PC-9 (cell line): ENCODE results near the gene GTF2F2. TPM values are rescaled to one million over a fixed set of nuclear protein-coding genes. Genes with fewer than 3 reads are reported as not detected.

ENCODE experiments used
- BruUV-seq: library from RNA; stranded (reverse); fragments of 400-500 nt; replicated peaks from 2 replicates; lab custom pipeline; 2021; lab: Mats Ljungman, UMichigan
- CTCF ChIA-PET: fragments of 300-600 bp; sonication (Branson Sonifier 250); formaldehyde crosslinking; loops from one replicate; lab custom pipeline; 2022; ENCODE audit warnings: antibody characterized with exemption; lab: Charles Lee
- POLR2A ChIA-PET: fragments of 300-600 bp; sonication (Branson Sonifier 250); formaldehyde crosslinking; loops from one replicate; lab custom pipeline; 2022; ENCODE audit warnings: antibody characterized with exemption; ENCODE audit not compliant: unreplicated experiment; lab: Charles Lee
- DNase-seq, 2 experiments: peaks; one replicate each; pipeline versions ENCODE4 v3.0.0 to v3.0.0-alpha.2; 2015 to 2022; ENCODE audit warnings: mixed read lengths in 1 of 2
- H2AFZ ChIP-seq: fragments of 200-600 bp; sonication (generic); 2 replicates; pipeline ENCODE4 v1.8.1; 2017; ENCODE audit warnings: antibody characterized with exemption
- H3F3A ChIP-seq: fragments of 200-600 bp; sonication (generic); 2 replicates; pipeline ENCODE4 v1.8.1; 2017; ENCODE audit warnings: antibody characterized with exemption, mild to moderate bottlenecking, low read depth; ENCODE audit not compliant: insufficient read depth
- H3K27ac ChIP-seq: fragments of 200-600 bp; sonication (generic); 2 replicates; pipeline ENCODE4 v1.6.1; 2016; ENCODE audit warnings: mixed run types
- H3K27me3 ChIP-seq: fragments of 200-600 bp; sonication (generic); 2 replicates; pipeline ENCODE4 v1.6.1; 2016; ENCODE audit warnings: low read depth, mixed run types; ENCODE audit not compliant: insufficient read depth
- H3K36me3 ChIP-seq: fragments of 200-600 bp; sonication (generic); 2 replicates; pipeline ENCODE4 v1.6.1; 2016; ENCODE audit warnings: low read depth, mixed run types
- H3K4me1 ChIP-seq: fragments of 200-600 bp; sonication (generic); replicated peaks from 2 replicates; pipeline ENCODE4 v1.6.1; 2016; ENCODE audit warnings: mixed run types; ENCODE audit not compliant: insufficient read depth
- H3K4me2 ChIP-seq: fragments of 200-600 bp; sonication (generic); 2 replicates; pipeline ENCODE4 v1.6.1; 2017; ENCODE audit warnings: mixed run types
- H3K4me3 ChIP-seq: fragments of 200-600 bp; sonication (generic); 2 replicates; pipeline ENCODE4 v1.6.1; 2016; ENCODE audit warnings: mixed run types
- H3K79me2 ChIP-seq: fragments of 200-600 bp; sonication (generic); 2 replicates; pipeline ENCODE4 v1.6.1; 2017; ENCODE audit warnings: low read depth, mixed run types
- H3K9me2 ChIP-seq: fragments of 200-600 bp; sonication (generic); 2 replicates; pipeline ENCODE4 v1.8.1; 2017; ENCODE audit warnings: mild to moderate bottlenecking; ENCODE audit not compliant: insufficient read depth
- H3K9me3 ChIP-seq: fragments of 200-600 bp; sonication (generic); 2 replicates; pipeline ENCODE4 v1.8.1; 2016; ENCODE audit warnings: low read depth; ENCODE audit not compliant: insufficient read depth
- H4K20me1 ChIP-seq: fragments of 200-600 bp; sonication (generic); 2 replicates; pipeline ENCODE4 v1.8.1; 2017; ENCODE audit not compliant: insufficient read depth
- CTCF ChIP-seq: fragments of 200-600 bp; sonication (generic); conservative IDR thresholded peaks from 2 replicates; pipeline ENCODE4 v1.6.1; 2017; ENCODE audit warnings: mixed run types, antibody characterized with exemption, mild to moderate bottlenecking, moderate library complexity
- EZH2 ChIP-seq: fragments of 200-600 bp; sonication (generic); IDR thresholded peaks from 2 replicates; pipeline ENCODE4 v1.8.0; 2017; ENCODE audit warnings: antibody characterized with exemption, low read depth
- intact Hi-C: fragments of 100-400 bp; cut with micrococcal nuclease; formaldehyde crosslinking; loops from one replicate; pipeline ENCODE4 v1.10.0; 2022; ENCODE audit not compliant: unreplicated experiment
- total RNA-seq: library from RNA; stranded (reverse); gene quantifications from 2 replicates; pipeline ENCODE4 v1.2.3, GENCODE V29; 2021

GTF2F2 gene
- total RNA-seq, 1 experiment from 2014 or later = 28.8 TPM

GRCh38 chr13:45104261-45104660 is 16.0 kb upstream of the GTF2F2 start:
- H4K20me1 ChIP-seq = no peaks in the 10 kb centered on the region
- no peaks in the 10 kb centered on the region for H3K79me2 ChIP-seq
- no peaks in the 10 kb centered on the region for H3K9me2 ChIP-seq
- no peak overlapping the region for H2AFZ ChIP-seq
- 0 out of 2 replicates have a peak, but pooled peaks cover 7% of the 10 kb centered on the region for H3F3A ChIP-seq
- no peaks in the 10 kb centered on the region for H3K36me3 ChIP-seq
- H3K4me2 ChIP-seq = no peak overlapping the region
- no peaks in the 10 kb centered on the region for H3K27me3 ChIP-seq
- no peak overlapping the region for H3K27ac ChIP-seq
- CTCF ChIA-PET = no interaction called here
- H3K4me1 ChIP-seq = peaks cover 18% of the 10 kb centered on the region
- no peaks in the 10 kb centered on the region for H3K9me3 ChIP-seq
- POLR2A ChIA-PET = no interaction called here
- BruUV-seq = no TSS peak
- TF ChIP-seq CTCF (no peak), EZH2 (no peak)
- DNase-seq = no peak
- H3K4me3 ChIP-seq = no peak overlapping the region
- intact Hi-C loops = no loop called here

GRCh38 chr13:45105895-45106294 is 14.4 kb upstream of the GTF2F2 start:
- BruUV-seq = no TSS peak
- ChIA-PET POLR2A (interaction anchor here (0.6 kb wide), 2 partner anchors 14 to 16 kb away, joined by 5 to 16 read pairs; no protein-coding TSS in a partner anchor), CTCF (no interaction called here)
- peak in 1 of 2 experiments; percentile 76 for DNase-seq
- H3K4me2 ChIP-seq = peak overlapping the region; percentile 30; the same call in 1 of the 2 replicates
- H3F3A ChIP-seq = 0 out of 2 replicates have a peak, but pooled peaks cover 7% of the 10 kb centered on the region
- no peaks in the 10 kb centered on the region for H3K36me3 ChIP-seq
- peaks cover 18% of the 10 kb centered on the region for H3K4me1 ChIP-seq
- H3K27ac ChIP-seq = no peak overlapping the region
- intact Hi-C loops = no loop called here
- H3K79me2 ChIP-seq = no peaks in the 10 kb centered on the region
- no peaks in the 10 kb centered on the region for H4K20me1 ChIP-seq
- H2AFZ ChIP-seq = no peak overlapping the region
- H3K9me3 ChIP-seq = no peaks in the 10 kb centered on the region
- no peaks in the 10 kb centered on the region for H3K27me3 ChIP-seq
- no peak overlapping the region for H3K4me3 ChIP-seq
- no peaks in the 10 kb centered on the region for H3K9me2 ChIP-seq
- no peak for TF ChIP-seq EZH2
- no peak for TF ChIP-seq CTCF

- TF ChIP-seq CTCF (no peak), EZH2 (no peak)
- no TSS peak for BruUV-seq
- Histone ChIP-seq H3F3A (0 out of 2 replicates have a peak, but pooled peaks cover 7% of the 10 kb centered on the region), H3K27ac (no peak overlapping the region), H2AFZ (no peak overlapping the region), H3K79me2 (no peaks in the 10 kb centered on the region), H3K4me3 (no peak overlapping the region), H3K4me2 (no peak overlapping the region; the same call in 1 of the 2 replicates), H3K9me2 (no peaks in the 10 kb centered on the region), H3K9me3 (no peaks in the 10 kb centered on the region), H4K20me1 (no peaks in the 10 kb centered on the region), H3K4me1 (peaks cover 18% of the 10 kb centered on the region), H3K36me3 (no peaks in the 10 kb centered on the region), H3K27me3 (no peaks in the 10 kb centered on the region)
- DNase-seq = no peak
- CTCF ChIA-PET = interaction anchor here (0.6 kb wide), 1 partner anchor 107 kb away, joined by 3 read pairs; no protein-coding TSS in a partner anchor
- POLR2A ChIA-PET = interaction anchor here (0.6 to 0.7 kb wide), 2 partner anchors 12 to 42 kb away, joined by 3 read pairs; no protein-coding TSS in a partner anchor
- intact Hi-C loops = no loop called here
These were observed 12.8 kb upstream of the GTF2F2 start for GRCh38 chr13:45107539-45107938.
